Right lobe of liver (tissue), 4 donors: ENCODE results near the gene NOD1.

Source experiments
- POLR2A ChIP-seq: fragments of 450-650 bp; IDR thresholded peaks from one replicate; pipeline ENCODE4 v1.6.1; 2017; ENCODE audit warnings: antibody characterized with exemption, mild to moderate bottlenecking
- TF ChIP-seq, protein P1 (sequence below), 4 donors: fragments of 200-600 bp in 3 of 4; fragments of 450-650 bp in 1 of 4; IDR thresholded peaks; one replicate each; pipeline versions ENCODE4 v1.5.1 to v1.8.0; 2016 to 2022; ENCODE audit warnings: antibody characterized with exemption in 4 of 4, mild to moderate bottlenecking in 2 of 4
- donor health status: DM: no; HTN: no; CAD: no.
- donor health status: DM: no; HTN: no; CAD: no.
- donor health status: DM: no; HTN: yes; CAD: no.

DNA sequence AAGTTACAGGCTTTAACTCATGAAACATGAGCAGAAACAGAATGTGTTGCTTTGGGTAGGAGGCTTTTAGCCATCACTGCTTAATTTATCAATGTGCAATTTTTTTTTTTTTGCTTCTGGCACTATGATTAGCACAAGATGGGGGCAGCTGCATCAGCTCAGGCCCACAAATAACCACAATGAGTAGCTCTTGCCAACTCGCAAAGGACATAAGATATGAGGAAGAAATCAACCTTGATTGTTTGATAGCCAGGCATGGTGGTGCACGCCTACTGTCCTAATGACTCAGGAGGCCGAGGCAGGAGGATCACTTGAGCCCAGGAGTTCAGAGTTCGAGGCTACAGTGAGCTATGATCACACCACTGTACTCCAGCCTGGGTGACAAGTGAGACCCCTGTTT lies 12.3 kb downstream of the NOD1 start:
- TF ChIP-seq POLR2A: no peak
- TF ChIP-seq, protein P1, sequence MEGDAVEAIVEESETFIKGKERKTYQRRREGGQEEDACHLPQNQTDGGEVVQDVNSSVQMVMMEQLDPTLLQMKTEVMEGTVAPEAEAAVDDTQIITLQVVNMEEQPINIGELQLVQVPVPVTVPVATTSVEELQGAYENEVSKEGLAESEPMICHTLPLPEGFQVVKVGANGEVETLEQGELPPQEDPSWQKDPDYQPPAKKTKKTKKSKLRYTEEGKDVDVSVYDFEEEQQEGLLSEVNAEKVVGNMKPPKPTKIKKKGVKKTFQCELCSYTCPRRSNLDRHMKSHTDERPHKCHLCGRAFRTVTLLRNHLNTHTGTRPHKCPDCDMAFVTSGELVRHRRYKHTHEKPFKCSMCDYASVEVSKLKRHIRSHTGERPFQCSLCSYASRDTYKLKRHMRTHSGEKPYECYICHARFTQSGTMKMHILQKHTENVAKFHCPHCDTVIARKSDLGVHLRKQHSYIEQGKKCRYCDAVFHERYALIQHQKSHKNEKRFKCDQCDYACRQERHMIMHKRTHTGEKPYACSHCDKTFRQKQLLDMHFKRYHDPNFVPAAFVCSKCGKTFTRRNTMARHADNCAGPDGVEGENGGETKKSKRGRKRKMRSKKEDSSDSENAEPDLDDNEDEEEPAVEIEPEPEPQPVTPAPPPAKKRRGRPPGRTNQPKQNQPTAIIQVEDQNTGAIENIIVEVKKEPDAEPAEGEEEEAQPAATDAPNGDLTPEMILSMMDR (IDR thresholded peaks at IDR 0.05): no peak
